HEK293T (cell line): ENCODE data around the gene SULT6B1.

ENCODE experiments used
- ELF4 ChIP-seq: fragments of 450-650 bp; IDR thresholded peaks from 2 replicates; pipeline ENCODE4 v1.6.1; 2017; ENCODE audit warnings: antibody characterized with exemption
- FOXK2 ChIP-seq: fragments of 450-650 bp; IDR thresholded peaks from 2 replicates; pipeline ENCODE4 v1.6.1; 2016; ENCODE audit warnings: mild to moderate bottlenecking
- LEF1 ChIP-seq: fragments of 450-650 bp; IDR thresholded peaks from 2 replicates; pipeline ENCODE4 v1.6.1; 2017; ENCODE audit warnings: mild to moderate bottlenecking, borderline replicate concordance
- PKNOX1 ChIP-seq: fragments of 450-650 bp; IDR thresholded peaks from 2 replicates; pipeline ENCODE4 v1.6.1; 2016
- ZNF384 ChIP-seq: fragments of 450-650 bp; IDR thresholded peaks from 2 replicates; pipeline ENCODE4 v1.6.1; 2016

DNA sequence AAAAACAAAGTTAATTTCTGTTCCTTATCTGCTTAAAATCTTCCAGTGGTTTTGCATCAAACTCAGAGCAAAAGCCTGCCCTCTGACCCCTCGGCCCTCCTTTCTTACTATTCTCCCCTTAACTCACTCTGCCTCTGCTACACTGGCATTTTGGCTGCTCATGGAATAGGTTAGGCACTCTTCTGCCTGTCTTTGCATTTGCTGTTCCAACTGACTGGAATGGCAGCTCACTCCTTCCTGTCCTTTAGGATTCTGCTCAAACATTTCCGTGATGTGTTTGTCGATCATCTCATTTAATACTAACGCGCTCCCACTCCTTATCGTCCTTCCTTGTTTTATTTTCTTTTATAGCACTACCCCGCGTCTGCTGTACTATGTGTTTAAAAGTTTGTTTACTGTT is 42.1 kb upstream of the SULT6B1 start:
- TF ChIP-seq ELF4 (no peak), ZNF384 (no peak), FOXK2 (no peak), LEF1 (no peak), PKNOX1 (no peak)
